ENCODE measurements around the gene SOAT2.
A peak's percentile ranks its signal among the peaks of the same experiment; 100 is the strongest.
"Not testable (repeated sequence)": the region's sequence is repeated elsewhere in the genome, so short reads cannot be mapped to it uniquely, and the experiment has no call there.

SOAT2 gene

GRCh38 chr12:53143355-53143754, 40.1 kb downstream of the SOAT2 start:
- no peak for ATAC-seq
- no peak for DNase-seq

- DNase-seq (no peak), ATAC-seq (no peak)
These were observed 42.3 kb downstream of the SOAT2 start for GRCh38 chr12:53145383-53146260.

- DNase-seq (no peak), ATAC-seq (no peak)
These were observed 43.9 kb downstream of the SOAT2 start for GRCh38 chr12:53147181-53147580.

GRCh38 chr12:53147653-53148052, 44.4 kb downstream of the SOAT2 start:
- DNase-seq = no peak
- ATAC-seq = no peak

GRCh38 chr12:53151039-53151438, 47.8 kb downstream of the SOAT2 start:
- DNase-seq = no peak
- ATAC-seq = no peak

GRCh38 chr12:53152390-53152789, 49.1 kb downstream of the SOAT2 start:
- no peak for DNase-seq
- ATAC-seq = no peak

GRCh38 chr12:53159195-53159839, 56.0 kb downstream of the SOAT2 start:
- ATAC-seq (peak; percentile 97), DNase-seq (peak; percentile 93)

- DNase-seq (no peak), ATAC-seq (no peak)
These were observed 56.7 kb downstream of the SOAT2 start for GRCh38 chr12:53160000-53160399.

- no peak for ATAC-seq
- no peak for DNase-seq
These were observed 57.4 kb downstream of the SOAT2 start for GRCh38 chr12:53160673-53161072.

GRCh38 chr12:53161119-53161911, 58.0 kb downstream of the SOAT2 start:
- ATAC-seq = no peak
- no peak for DNase-seq

GRCh38 chr12:53163008-53163407, 59.7 kb downstream of the SOAT2 start:
- not testable (repeated sequence) for ATAC-seq, DNase-seq

- ATAC-seq (no peak), DNase-seq (no peak)
These were observed 63.6 kb downstream of the SOAT2 start for GRCh38 chr12:53166837-53167236.

GRCh38 chr12:53169644-53170043, 66.4 kb downstream of the SOAT2 start:
- no peak for DNase-seq
- no peak for ATAC-seq

- no peak for DNase-seq
- ATAC-seq = no peak
These were observed 66.9 kb downstream of the SOAT2 start for GRCh38 chr12:53170215-53170614.

- no peak for ATAC-seq
- DNase-seq = no peak
These were observed 67.8 kb downstream of the SOAT2 start for GRCh38 chr12:53170876-53171724.

GRCh38 chr12:53171725-53172329, 68.5 kb downstream of the SOAT2 start:
- ATAC-seq (no peak), DNase-seq (no peak)

- no peak for ATAC-seq
- no peak for DNase-seq
These were observed 69.1 kb downstream of the SOAT2 start for GRCh38 chr12:53172352-53172751.

- ATAC-seq = no peak
- no peak for DNase-seq
These were observed 69.9 kb downstream of the SOAT2 start for GRCh38 chr12:53173085-53173715.
